GM19351 (cell line): Measurements from ENCODE around the gene JPT1.
"Not testable (repeated sequence)": the region's sequence is repeated elsewhere in the genome, so short reads cannot be mapped to it uniquely, and the experiment has no call there.

Experiments used
- ATAC-seq: cut with Tn5 transposase; IDR thresholded peaks from one replicate; pipeline ENCODE4 v1.9.1; 2021; ENCODE audit warnings: mild to moderate bottlenecking, moderate library complexity; ENCODE audit not compliant: unreplicated experiment

The JPT1 gene

GRCh38 chr17:75158480-75158879 is 4.2 kb upstream of the JPT1 start:
- not testable (repeated sequence) for ATAC-seq

- no peak for ATAC-seq
Measured at GRCh38 chr17:75155191-75155601, 884 bp upstream of the JPT1 start.

GRCh38 chr17:75153780-75154194 is 525 bp downstream of the JPT1 start:
- peak; percentile 1 for ATAC-seq

- ATAC-seq = no peak
Measured at GRCh38 chr17:75152922-75153779, 1.2 kb downstream of the JPT1 start.

GRCh38 chr17:75152523-75152921 is 1.8 kb downstream of the JPT1 start:
- ATAC-seq = no peak

- ATAC-seq = no peak
Measured at GRCh38 chr17:75151930-75152329, 2.4 kb downstream of the JPT1 start.

- no peak for ATAC-seq
Measured at GRCh38 chr17:75147878-75148546, 6.3 kb downstream of the JPT1 start.

- ATAC-seq = no peak
Measured at GRCh38 chr17:75146592-75146991, 7.7 kb downstream of the JPT1 start.

- ATAC-seq = no peak
Measured at GRCh38 chr17:75144816-75145512, 9.3 kb downstream of the JPT1 start.

- ATAC-seq = no peak
Measured at GRCh38 chr17:75142236-75142971, 11.9 kb downstream of the JPT1 start.

GRCh38 chr17:75138519-75138918 is 15.8 kb downstream of the JPT1 start:
- no peak for ATAC-seq

- not testable (repeated sequence) for ATAC-seq
Measured at GRCh38 chr17:75137762-75138161, 16.6 kb downstream of the JPT1 start.

GRCh38 chr17:75135946-75136345 is 18.4 kb downstream of the JPT1 start:
- no peak for ATAC-seq

- no peak for ATAC-seq
Measured at GRCh38 chr17:75135452-75135851, 18.9 kb downstream of the JPT1 start.

GRCh38 chr17:75133607-75134347 is 20.5 kb downstream of the JPT1 start:
- not testable (repeated sequence) for ATAC-seq

- ATAC-seq = no peak
Measured at GRCh38 chr17:75133001-75133400, 21.3 kb downstream of the JPT1 start.

GRCh38 chr17:75132018-75133000 is 22.0 kb downstream of the JPT1 start:
- not testable (repeated sequence) for ATAC-seq

- ATAC-seq = peak; percentile 86
Measured at GRCh38 chr17:75131278-75132017, 22.9 kb downstream of the JPT1 start, which contains the start of gene NT5C. Gene NT5C, minus strand, starts transcription at chr17:75131742. Its CDS starts 35 bp downstream, at chr17:75131707.
